Neuron (in vitro differentiated cells): Measurements from ENCODE around the gene NDUFA11.

ENCODE experiments used
- H2AFZ ChIP-seq: one replicate; pipeline ENCODE4 v1.6.1; 2013; ENCODE audit warnings: low read depth, mild to moderate bottlenecking, inconsistent platforms, low read length, moderate library complexity
- H3K27me3 ChIP-seq: one replicate; pipeline ENCODE4 v1.6.1; 2013; ENCODE audit warnings: low read length; ENCODE audit not compliant: insufficient read depth
- H3K36me3 ChIP-seq: one replicate; pipeline ENCODE4 v1.6.1; 2013; ENCODE audit warnings: low read length; ENCODE audit not compliant: insufficient read depth
- H3K4me1 ChIP-seq: one replicate; pipeline ENCODE4 v1.6.1; 2013; ENCODE audit warnings: low read length; ENCODE audit not compliant: insufficient read depth
- H3K4me3 ChIP-seq: 2 replicates; pipeline ENCODE4 v1.5.1; 2013; ENCODE audit warnings: mild to moderate bottlenecking, low read length, moderate library complexity
- H3K9me3 ChIP-seq: one replicate; pipeline ENCODE4 v1.6.1; 2013; ENCODE audit warnings: low read length

The NDUFA11 gene

DNA sequence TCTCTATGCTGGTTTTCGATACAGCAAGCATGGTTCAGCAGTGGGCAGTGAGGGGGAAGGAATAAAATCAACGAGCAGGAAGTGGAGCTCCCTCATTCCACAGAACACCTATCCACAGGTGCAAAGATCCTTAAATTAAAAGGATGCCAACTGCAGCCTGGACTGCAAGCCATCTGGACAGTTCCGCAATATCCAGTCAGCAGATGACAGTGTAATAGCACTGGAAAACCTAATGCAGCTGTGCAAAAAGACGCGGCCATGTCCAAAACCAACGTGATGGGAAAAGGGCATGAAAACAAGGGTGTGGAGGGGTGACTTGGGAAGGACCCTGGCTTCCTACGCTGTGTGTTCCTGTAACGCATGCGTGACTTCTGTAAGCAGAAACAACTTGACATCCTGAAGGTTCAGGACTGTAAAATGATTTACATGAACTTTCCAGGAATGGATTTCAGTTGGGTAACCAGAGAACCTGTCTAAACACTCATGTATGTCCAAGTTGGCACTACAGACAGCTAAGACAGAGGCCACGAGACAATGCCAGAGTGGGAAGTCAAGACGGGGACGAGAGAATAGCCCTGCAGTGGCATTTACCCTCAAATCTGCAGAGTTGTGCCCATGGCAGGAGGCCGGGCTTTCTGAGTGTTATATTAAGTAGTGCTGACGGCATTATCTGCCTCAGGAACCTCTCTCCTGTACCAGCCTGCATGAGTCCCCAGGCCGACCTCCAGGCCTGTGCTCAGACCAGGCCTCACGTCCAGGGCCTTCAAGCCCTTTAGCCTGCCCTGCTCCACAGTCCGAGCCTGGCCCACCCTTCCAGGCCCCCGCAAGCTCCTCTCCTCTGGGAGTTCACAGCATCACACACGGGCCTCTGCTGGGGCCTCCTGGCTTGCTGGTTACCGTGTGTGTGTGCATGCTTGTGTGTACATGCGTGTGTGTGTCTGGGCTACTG lies 36.9 kb upstream of the NDUFA11 start:
- Histone ChIP-seq H3K27me3 (no peaks in the 10 kb centered on the region), H3K4me3 (no peak overlapping the region), H2AFZ (no peak overlapping the region), H3K9me3 (no peaks in the 10 kb centered on the region), H3K36me3 (peaks cover 47% of the 10 kb centered on the region), H3K4me1 (peaks cover 3% of the 10 kb centered on the region)

DNA sequence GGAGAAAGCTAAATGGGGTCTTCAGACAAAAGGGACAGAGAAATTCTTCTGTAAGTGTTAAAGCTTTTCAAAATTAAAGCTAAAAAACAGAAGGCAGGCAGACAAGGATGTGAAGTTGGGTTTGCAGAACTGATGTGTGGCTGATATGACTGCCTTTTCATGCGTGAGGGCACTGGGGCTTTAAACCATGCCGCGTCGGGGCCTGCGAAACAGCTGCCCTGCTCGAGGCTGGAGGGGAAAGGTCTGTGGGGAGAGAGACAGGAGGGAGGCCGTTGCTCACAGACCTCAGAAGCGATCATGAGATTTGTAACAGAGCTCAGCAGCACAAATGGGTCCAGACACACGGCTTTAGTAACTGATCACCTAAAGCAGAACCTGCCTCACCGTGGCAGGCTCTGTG lies 34.0 kb upstream of the NDUFA11 start:
- H2AFZ ChIP-seq: no peak overlapping the region
- no peaks in the 10 kb centered on the region for H3K27me3 ChIP-seq
- H3K4me1 ChIP-seq: peaks cover 3% of the 10 kb centered on the region
- H3K9me3 ChIP-seq: no peaks in the 10 kb centered on the region
- peaks cover 53% of the 10 kb centered on the region for H3K36me3 ChIP-seq
- H3K4me3 ChIP-seq: no peak overlapping the region

DNA sequence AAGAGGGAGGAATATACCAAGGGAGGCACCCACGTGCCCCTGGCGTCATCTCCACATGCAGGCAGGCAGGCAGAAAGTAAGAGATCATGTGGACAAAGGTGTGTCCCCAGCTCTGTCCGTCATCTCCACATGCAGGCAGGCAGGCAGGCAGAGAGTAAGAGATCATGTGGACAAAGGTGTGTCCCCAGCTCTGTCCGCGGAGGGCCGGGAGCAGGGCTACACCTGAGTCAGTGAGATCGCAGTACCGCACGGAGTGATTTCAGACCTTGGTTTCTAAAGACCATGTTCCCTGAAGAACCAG lies 32.7 kb upstream of the NDUFA11 start:
- H3K36me3 ChIP-seq: peaks cover 55% of the 10 kb centered on the region

DNA sequence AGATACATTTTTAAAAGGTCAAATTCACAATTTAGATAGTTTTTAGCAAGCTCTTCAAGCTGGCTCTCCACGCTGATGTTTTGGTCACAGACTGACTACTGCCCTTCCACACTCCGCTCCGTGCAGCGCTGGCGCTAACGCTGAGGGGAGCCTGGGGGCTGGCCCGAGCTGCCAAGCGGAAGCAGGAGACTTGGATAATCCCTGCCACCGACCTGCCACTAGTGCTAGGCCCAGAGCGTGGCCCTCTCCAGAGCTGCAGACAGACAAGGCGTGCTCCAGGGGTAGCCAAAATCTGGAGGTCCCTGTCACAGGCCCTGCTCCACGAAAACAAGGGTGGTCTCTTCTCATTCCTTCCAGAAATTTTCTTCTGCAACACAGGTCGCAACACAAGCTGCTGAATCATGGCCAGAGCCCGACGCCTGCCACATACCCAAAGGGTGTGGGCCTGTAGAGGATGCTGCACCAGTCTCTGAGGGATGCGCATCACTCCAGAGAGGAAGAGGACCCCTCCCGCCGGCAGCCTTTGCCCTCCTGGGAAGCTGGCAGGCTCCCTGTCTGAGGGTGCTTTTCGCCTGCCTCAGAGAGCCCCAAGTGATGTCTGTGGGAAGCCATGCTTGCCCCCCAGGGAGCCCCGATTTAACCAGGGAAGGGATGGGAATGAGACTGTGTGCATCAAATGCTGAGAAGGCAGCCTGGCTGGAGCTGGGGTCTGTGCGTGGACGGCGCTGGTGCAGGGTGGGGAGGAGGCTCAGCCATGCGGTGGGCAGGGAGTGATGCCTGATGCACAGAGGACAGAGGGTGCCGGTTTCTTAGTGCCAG lies 32.1 kb upstream of the NDUFA11 start:
- Histone ChIP-seq H2AFZ (no peak overlapping the region), H3K27me3 (no peaks in the 10 kb centered on the region), H3K9me3 (no peaks in the 10 kb centered on the region), H3K4me3 (no peak overlapping the region), H3K4me1 (no peaks in the 10 kb centered on the region), H3K36me3 (peaks cover 55% of the 10 kb centered on the region)

More for the DNA sequence above, 32.7 kb upstream of the NDUFA11 start:
- H3K9me3 ChIP-seq: no peaks in the 10 kb centered on the region
- no peak overlapping the region for H3K4me3 ChIP-seq
- H3K4me1 ChIP-seq: no peaks in the 10 kb centered on the region
- H2AFZ ChIP-seq: no peak overlapping the region
- no peaks in the 10 kb centered on the region for H3K27me3 ChIP-seq

DNA sequence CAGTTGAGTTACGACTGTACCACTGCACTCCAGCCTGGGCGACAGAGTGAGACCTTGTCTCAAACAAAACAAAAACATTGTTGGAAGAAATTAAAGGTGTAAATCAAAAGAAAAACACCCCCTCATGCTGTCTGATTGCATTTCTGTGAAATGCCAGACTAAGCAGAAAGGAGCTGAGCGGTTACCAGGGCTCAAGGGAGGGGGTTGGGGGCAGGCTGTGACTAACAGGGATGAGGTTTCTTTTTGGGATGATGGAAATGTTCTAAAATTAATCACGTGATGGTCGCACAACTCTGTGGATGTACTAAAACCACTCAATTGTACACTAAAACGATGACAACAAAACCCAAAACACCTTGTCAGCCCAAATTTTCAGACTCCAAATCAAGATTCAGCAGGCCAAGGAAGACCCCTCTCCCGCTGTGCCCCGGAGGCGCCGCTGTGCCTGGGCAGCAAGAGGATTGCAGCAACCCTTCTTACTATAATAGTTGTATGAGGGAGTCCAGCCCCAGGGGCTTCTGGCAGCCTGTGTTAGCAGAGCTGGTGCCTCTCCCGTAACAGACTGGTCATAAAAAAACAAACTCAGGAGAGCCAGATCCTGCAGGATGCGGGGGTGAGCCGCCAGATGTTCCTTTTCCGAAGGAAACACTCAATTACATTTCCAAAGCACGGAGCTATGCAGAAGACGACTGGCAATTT lies 31.3 kb upstream of the NDUFA11 start:
- H3K4me1 ChIP-seq: no peaks in the 10 kb centered on the region
- no peaks in the 10 kb centered on the region for H3K9me3 ChIP-seq
- peaks cover 56% of the 10 kb centered on the region for H3K36me3 ChIP-seq
- no peak overlapping the region for H2AFZ ChIP-seq
- H3K27me3 ChIP-seq: no peaks in the 10 kb centered on the region
- no peak overlapping the region for H3K4me3 ChIP-seq

DNA sequence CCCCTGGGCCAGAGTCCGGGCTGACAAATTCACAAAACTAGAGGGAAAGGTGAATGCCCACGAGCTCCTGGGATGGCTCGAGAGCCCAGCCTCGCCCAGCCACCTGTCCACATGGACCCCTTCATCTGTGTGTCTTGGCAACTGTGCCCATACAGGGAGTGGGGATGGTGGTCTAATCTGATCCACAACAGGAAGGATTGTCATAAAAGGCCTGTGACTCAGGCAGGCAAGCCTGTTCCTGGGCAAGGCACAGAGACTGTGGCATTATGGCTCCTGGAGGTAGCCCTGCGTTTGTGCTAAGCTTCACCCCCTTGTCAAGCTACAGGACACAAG lies 30.4 kb upstream of the NDUFA11 start:
- H3K4me3 ChIP-seq: no peak overlapping the region
- H3K9me3 ChIP-seq: no peaks in the 10 kb centered on the region
- peaks cover 59% of the 10 kb centered on the region for H3K36me3 ChIP-seq
- no peaks in the 10 kb centered on the region for H3K27me3 ChIP-seq
- H3K4me1 ChIP-seq: no peaks in the 10 kb centered on the region
- no peak overlapping the region for H2AFZ ChIP-seq

DNA sequence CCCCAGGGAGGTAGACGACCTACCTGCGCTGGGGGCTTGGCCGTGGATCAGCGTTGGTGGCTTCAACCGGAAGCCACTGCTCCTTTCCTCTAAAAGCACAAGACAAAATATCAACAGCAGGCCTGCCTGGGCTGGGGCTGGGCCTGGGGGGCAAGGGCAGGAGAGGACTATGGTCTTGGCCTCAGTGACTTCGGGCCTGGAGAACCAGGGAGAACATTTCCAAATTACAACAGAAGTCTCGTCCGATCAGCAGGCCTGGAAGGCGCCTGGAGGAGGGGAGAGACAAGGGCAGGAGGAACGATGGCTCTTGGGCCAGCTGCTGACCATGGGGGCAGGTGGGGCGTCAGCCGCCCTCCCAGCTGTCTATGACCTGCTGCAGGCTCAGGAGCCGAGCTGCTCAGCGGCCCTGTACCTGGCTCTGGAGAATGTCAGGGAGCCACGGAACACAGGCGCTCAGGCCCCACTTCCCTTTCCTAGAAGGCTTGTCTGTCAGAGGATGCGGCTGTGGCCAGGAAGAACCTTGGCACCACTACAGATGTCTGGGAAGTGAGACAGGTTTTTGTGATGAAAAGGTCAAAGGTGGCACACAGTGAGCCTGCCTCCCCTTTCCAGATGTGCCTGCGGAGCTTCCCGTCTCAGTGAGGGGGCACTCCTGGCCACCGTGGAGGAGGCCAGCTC lies 29.9 kb upstream of the NDUFA11 start:
- Histone ChIP-seq H3K4me3 (no peak overlapping the region), H3K9me3 (no peaks in the 10 kb centered on the region), H3K4me1 (no peaks in the 10 kb centered on the region), H2AFZ (no peak overlapping the region), H3K27me3 (no peaks in the 10 kb centered on the region), H3K36me3 (peaks cover 61% of the 10 kb centered on the region)

DNA sequence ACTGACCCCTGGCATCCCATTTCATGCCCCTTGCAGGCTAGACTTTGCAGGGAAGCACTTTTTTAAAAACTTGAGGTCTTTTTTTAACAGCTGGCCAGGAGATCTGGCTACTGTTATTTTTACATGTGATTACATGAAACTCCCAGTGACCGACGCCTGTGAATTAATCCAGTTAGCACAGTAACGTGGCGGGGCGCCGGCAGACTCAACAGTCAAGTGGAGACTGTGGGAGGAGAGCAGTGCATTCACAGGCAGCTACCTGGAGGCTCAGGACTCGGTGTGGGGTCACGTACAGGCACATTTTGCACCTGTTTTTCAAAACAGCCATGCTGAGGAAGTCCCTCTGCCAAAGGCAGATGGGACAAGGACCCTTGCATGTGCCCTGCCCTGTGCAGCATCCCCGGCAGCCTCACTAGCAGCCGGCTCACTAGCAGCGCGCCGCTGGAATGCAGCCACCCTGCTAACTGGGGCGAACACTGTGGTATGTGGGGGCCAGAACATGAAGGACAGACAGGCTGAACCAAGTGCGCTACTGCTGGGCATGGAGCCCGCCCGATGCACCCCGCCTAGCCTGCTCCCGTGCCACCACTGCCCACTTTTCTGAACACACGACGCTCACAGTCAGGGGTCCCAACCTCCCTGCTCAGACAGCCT lies 29.1 kb upstream of the NDUFA11 start:
- Histone ChIP-seq H3K27me3 (no peaks in the 10 kb centered on the region), H2AFZ (no peak overlapping the region), H3K4me1 (no peaks in the 10 kb centered on the region), H3K36me3 (peaks cover 64% of the 10 kb centered on the region), H3K9me3 (no peaks in the 10 kb centered on the region), H3K4me3 (no peak overlapping the region)

DNA sequence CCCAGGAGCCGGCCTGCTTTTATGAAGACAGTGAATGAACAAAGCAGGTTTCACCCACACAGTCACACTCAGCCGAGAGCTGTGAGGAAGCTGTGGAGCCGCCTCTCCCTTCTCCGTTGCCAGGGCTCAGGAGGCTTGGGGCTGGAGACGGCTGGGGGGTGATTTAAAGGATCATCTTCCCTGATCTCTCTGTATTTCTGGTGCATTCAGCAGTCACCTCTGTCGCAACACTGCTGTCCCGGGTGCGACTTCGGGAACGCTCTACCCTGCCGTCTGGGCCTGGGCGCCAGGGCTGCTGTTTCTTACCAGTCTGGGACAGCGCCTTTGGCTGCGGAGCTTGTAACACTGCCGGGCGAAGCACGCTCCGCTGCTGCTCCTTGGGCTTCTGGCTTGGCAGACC lies 28.6 kb upstream of the NDUFA11 start:
- H3K4me3 ChIP-seq: no peak overlapping the region

DNA sequence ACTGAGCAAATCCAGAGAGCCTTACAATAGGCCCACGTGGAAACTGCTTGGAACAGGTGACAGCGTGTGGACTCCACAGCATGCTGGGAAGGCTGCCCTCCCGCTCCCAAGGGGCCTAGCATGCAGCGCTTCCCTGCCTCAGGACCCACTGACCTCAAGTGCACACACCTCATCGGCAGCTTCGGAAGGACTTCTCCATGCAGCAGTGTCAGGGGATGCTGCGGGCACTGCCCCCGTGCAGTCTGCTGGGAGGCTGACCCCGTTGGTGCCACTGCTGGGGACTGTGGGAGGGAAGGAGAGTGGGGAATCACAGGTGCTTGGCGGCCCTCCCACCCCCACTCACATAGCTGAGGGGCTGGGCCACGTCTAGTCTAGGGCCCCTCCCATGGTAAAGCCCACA lies 27.7 kb upstream of the NDUFA11 start:
- no peaks in the 10 kb centered on the region for H3K9me3 ChIP-seq
- H3K4me3 ChIP-seq: no peak overlapping the region
- peaks cover 65% of the 10 kb centered on the region for H3K36me3 ChIP-seq
- no peaks in the 10 kb centered on the region for H3K27me3 ChIP-seq
- H2AFZ ChIP-seq: no peak overlapping the region
- H3K4me1 ChIP-seq: no peaks in the 10 kb centered on the region

More for the DNA sequence above, 28.6 kb upstream of the NDUFA11 start:
- Histone ChIP-seq H3K27me3 (no peaks in the 10 kb centered on the region), H3K4me1 (no peaks in the 10 kb centered on the region), H2AFZ (no peak overlapping the region), H3K36me3 (peaks cover 64% of the 10 kb centered on the region), H3K9me3 (no peaks in the 10 kb centered on the region)

DNA sequence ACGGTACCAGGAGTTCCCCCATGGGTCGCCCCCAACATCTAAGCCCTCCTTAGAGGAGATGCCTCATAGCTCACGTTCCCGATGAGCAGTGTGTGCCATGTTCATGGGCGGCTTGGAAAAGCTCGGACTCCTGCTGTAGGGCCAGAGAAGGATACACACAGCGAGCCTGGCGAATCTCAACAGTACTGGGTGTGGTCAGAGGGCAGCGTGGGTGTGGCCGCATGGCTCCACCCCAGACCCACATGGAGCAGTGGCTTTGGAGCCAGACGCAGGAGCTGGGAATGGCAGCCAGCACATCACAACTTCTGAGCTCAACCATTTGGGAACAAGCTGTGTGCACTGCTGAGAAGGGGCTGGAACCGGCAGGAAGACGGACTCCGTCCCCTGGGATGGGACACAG lies 26.0 kb upstream of the NDUFA11 start:
- peaks cover 79% of the 10 kb centered on the region for H3K36me3 ChIP-seq

DNA sequence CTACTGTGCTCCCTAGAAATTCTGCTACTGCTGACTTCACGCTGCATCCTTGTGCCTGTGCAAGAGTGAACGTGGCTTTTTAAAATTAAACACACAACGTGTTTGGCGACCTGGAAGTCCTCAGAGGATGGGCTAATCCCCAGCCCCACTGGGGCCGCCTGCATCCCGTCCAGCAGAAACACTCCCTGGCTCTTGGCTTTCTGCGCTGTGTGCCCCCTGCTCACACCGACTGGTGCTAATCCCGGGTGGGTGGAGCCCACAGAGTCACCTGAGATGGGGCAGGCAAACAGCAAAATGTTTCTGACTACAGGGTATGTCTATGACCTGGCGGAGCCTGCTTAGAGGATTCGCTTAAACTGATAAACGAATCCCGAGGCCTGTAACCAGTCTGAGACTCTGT lies 25.6 kb upstream of the NDUFA11 start:
- H3K27me3 ChIP-seq: no peaks in the 10 kb centered on the region
- no peak overlapping the region for H3K4me3 ChIP-seq
- H3K9me3 ChIP-seq: no peaks in the 10 kb centered on the region
- no peak overlapping the region for H2AFZ ChIP-seq
- H3K36me3 ChIP-seq: peaks cover 83% of the 10 kb centered on the region
- no peaks in the 10 kb centered on the region for H3K4me1 ChIP-seq

More for the DNA sequence above, 26.0 kb upstream of the NDUFA11 start:
- Histone ChIP-seq H2AFZ (no peak overlapping the region), H3K4me3 (no peak overlapping the region), H3K4me1 (no peaks in the 10 kb centered on the region), H3K27me3 (no peaks in the 10 kb centered on the region), H3K9me3 (no peaks in the 10 kb centered on the region)
